HEK293T (cell line): ENCODE data around the gene TFAP2B.

ENCODE experiments used
- BHLHE40 ChIP-seq: fragments of 450-650 bp; IDR thresholded peaks from 2 replicates; pipeline ENCODE4 v1.6.1; 2016; ENCODE audit warnings: mild to moderate bottlenecking, moderate library complexity, borderline replicate concordance
- NFRKB ChIP-seq: fragments of 450-650 bp; IDR thresholded peaks from 2 replicates; pipeline ENCODE4 v1.6.1; 2016; ENCODE audit warnings: mild to moderate bottlenecking, moderate library complexity
- SP1 ChIP-seq: fragments of 450-650 bp; IDR thresholded peaks from 2 replicates; pipeline ENCODE4 v1.6.1; 2017
- TARDBP ChIP-seq: fragments of 450-650 bp; IDR thresholded peaks from 2 replicates; pipeline ENCODE4 v1.6.1; 2016
- TF ChIP-seq, protein P1 (sequence below): fragments of 450-650 bp; IDR thresholded peaks from 2 replicates; pipeline ENCODE4 v1.6.1; 2016

DNA sequence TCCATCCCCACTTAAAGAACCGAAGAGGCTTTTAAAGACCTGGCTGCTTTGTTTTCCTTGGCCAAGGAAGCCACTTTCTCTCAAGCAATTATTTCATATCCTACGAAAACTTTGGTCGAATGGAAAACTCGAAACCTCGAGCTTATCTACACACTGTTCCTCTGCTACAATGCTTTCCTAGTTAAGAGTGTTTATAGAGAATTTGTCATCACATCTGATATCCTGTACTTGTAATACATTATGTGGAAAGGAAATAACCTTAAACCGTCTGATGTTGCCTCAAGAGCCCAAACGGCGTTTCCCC is 28.1 kb downstream of the TFAP2B start:
- no peak for TF ChIP-seq TARDBP
- TF ChIP-seq, protein P1, sequence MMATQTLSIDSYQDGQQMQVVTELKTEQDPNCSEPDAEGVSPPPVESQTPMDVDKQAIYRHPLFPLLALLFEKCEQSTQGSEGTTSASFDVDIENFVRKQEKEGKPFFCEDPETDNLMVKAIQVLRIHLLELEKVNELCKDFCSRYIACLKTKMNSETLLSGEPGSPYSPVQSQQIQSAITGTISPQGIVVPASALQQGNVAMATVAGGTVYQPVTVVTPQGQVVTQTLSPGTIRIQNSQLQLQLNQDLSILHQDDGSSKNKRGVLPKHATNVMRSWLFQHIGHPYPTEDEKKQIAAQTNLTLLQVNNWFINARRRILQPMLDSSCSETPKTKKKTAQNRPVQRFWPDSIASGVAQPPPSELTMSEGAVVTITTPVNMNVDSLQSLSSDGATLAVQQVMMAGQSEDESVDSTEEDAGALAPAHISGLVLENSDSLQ: no peak
- no peak for TF ChIP-seq SP1
- TF ChIP-seq NFRKB: no peak
- no peak for TF ChIP-seq BHLHE40
